Measurements from ENCODE around the gene SYNJ2. TPM values are rescaled to one million over a fixed set of nuclear protein-coding genes. Genes with fewer than 3 reads are reported as not detected.

The SYNJ2 gene
- total RNA-seq, 1 experiment from 2014 or later: 45.0 TPM

DNA sequence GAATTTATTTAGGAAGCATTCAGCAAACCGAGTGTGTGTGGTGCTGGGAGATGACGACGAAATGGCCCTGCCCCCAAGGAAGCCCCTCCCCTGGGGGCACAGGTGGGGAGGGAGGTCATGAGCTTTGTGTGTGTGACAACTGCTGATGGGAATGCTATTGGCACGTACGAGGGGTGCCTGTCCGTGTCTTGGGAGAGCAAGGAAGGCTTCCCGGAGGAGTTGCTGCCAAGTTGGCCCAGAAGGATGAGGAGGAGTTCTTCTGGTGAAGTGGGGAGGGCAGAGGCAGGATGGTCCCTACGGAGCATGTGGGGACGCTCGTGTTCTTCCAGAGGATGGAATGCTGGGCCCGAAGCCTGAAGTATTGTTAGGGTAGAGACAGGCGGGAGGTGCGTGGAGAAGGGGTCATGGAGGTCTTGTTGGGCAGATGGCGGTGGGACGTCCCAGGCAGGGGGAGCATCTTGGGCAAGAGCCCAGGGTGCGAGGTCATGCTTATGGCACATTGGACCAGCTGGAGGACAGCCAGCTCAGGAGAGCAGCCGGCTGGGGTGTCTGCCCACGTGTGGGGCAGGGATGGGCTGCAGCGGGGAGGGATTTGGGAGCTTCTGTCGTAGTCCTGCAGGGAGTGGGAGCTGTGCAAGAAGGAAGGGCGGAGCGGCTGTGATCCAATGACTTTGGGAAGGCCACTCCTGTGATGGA lies 46.1 kb downstream of the SYNJ2 start:
- Histone ChIP-seq H3K4me3 (ENCODE audit: low read depth, low read length) (no peak overlapping the region), H3K9me3 (no peaks in the 10 kb centered on the region), H3K4me1 (peaks cover 10% of the 10 kb centered on the region), H3K36me3 (ENCODE audit: control insufficient read depth, insufficient read depth, low read length) (peaks cover 1% of the 10 kb centered on the region), H3K27me3 (replicated peaks; ENCODE audit: control insufficient read depth, insufficient read depth, low read length) (no peaks in the 10 kb centered on the region)
- Mint-ChIP-seq H3K27ac (ENCODE audit: unreplicated experiment) (peak overlapping the region; percentile 84), H3K9me3 (ENCODE audit: unreplicated experiment) (no peaks in the 10 kb centered on the region), H3K4me3 (ENCODE audit: unreplicated experiment) (no peak overlapping the region), H3K27me3 (ENCODE audit: insufficient read depth, unreplicated experiment) (no peaks in the 10 kb centered on the region), H3K36me3 (ENCODE audit: insufficient read depth, unreplicated experiment) (peaks cover 34% of the 10 kb centered on the region), H3K4me1 (ENCODE audit: low read depth, unreplicated experiment) (peaks cover 25% of the 10 kb centered on the region)
- TF ChIP-seq, protein P1, sequence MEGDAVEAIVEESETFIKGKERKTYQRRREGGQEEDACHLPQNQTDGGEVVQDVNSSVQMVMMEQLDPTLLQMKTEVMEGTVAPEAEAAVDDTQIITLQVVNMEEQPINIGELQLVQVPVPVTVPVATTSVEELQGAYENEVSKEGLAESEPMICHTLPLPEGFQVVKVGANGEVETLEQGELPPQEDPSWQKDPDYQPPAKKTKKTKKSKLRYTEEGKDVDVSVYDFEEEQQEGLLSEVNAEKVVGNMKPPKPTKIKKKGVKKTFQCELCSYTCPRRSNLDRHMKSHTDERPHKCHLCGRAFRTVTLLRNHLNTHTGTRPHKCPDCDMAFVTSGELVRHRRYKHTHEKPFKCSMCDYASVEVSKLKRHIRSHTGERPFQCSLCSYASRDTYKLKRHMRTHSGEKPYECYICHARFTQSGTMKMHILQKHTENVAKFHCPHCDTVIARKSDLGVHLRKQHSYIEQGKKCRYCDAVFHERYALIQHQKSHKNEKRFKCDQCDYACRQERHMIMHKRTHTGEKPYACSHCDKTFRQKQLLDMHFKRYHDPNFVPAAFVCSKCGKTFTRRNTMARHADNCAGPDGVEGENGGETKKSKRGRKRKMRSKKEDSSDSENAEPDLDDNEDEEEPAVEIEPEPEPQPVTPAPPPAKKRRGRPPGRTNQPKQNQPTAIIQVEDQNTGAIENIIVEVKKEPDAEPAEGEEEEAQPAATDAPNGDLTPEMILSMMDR (IDR thresholded peaks at IDR 0.05; ENCODE audit: insufficient read depth in 1 of 2, low read depth in 1 of 2, low read length in 1 of 2, severe bottlenecking in 1 of 2, unreplicated experiment in 1 of 2): no peak
- BruUV-seq (replicated peaks): no TSS peak
- POLR2A ChIA-PET: no interaction called here
- no peak for DNase-seq
- intact Hi-C loops (cut with micrococcal nuclease; ENCODE audit: unreplicated experiment): no loop called here
- CTCF ChIA-PET: no interaction called here

DNA sequence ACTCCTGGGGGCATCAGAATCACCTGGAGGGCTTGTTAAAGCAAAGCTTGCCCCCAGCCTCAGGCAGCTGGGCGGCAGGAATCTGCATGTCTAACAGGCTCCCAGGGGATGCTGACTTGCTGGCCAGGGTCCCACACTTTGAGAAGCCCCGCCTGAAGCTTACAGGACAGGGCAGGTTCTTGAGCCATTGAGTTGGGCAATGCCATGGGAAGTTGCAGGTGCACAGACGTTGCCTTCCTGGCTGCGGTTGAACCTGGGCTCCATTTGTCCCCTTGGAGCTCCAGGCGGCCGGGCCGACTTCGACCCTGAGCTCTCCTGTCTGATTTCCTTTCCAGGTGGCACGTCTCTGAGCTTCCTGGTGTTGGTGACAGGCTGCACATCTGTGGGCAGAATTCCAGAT lies 46.8 kb downstream of the SYNJ2 start:
- peaks cover 11% of the 10 kb centered on the region for H3K4me1 ChIP-seq
- Mint-ChIP-seq H3K36me3 (ENCODE audit: insufficient read depth, unreplicated experiment) (peaks cover 33% of the 10 kb centered on the region), H3K4me3 (ENCODE audit: unreplicated experiment) (no peak overlapping the region), H3K4me1 (ENCODE audit: low read depth, unreplicated experiment) (peaks cover 25% of the 10 kb centered on the region), H3K27me3 (ENCODE audit: insufficient read depth, unreplicated experiment) (no peaks in the 10 kb centered on the region), H3K27ac (ENCODE audit: unreplicated experiment) (peak overlapping the region; percentile 84), H3K9me3 (ENCODE audit: unreplicated experiment) (no peaks in the 10 kb centered on the region)
- ChIA-PET CTCF (no interaction called here), POLR2A (no interaction called here)
- H3K36me3 ChIP-seq (ENCODE audit: control insufficient read depth, insufficient read depth, low read length): no peaks in the 10 kb centered on the region; the same call in none of the 2 replicates
- no peak for DNase-seq
- no peaks in the 10 kb centered on the region for H3K27me3 ChIP-seq (replicated peaks; ENCODE audit: control insufficient read depth, insufficient read depth, low read length)
- intact Hi-C loops (cut with micrococcal nuclease; ENCODE audit: unreplicated experiment): no loop called here
- TF ChIP-seq, protein P1 (IDR thresholded peaks at IDR 0.05; ENCODE audit: insufficient read depth in 1 of 2, low read depth in 1 of 2, low read length in 1 of 2, severe bottlenecking in 1 of 2, unreplicated experiment in 1 of 2): no peak
- BruUV-seq (replicated peaks): no TSS peak
- no peak overlapping the region for H3K4me3 ChIP-seq (ENCODE audit: low read depth, low read length)
- no peaks in the 10 kb centered on the region for H3K9me3 ChIP-seq

DNA sequence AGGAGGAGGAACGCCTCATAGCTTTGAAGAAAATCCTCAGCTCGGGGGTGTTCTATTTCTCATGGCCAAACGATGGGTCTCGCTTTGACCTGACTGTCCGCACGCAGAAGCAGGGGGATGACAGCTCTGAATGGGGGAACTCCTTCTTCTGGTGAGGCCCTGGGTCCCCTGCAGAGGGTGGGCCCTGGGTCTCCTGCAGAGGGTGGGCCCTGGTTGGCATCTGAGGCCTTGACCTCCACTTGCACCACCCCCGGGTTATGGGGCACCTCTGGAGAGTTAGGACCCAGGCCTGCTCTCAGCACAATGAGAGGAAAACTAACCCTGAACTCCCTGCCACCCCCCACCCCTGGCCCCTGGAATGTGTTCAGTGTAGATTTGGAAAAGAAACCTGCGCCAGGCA lies 47.2 kb downstream of the SYNJ2 start:
- peaks cover 27% of the 10 kb centered on the region for H3K4me1 Mint-ChIP-seq (ENCODE audit: low read depth, unreplicated experiment)
- BruUV-seq (replicated peaks): no TSS peak
- H3K36me3 Mint-ChIP-seq (ENCODE audit: insufficient read depth, unreplicated experiment): peaks cover 36% of the 10 kb centered on the region
- CTCF ChIA-PET: no interaction called here
- H3K4me1 ChIP-seq: peaks cover 15% of the 10 kb centered on the region
- DNase-seq: no peak
- no peak overlapping the region for H3K4me3 ChIP-seq (ENCODE audit: low read depth, low read length)
- H3K9me3 ChIP-seq: no peaks in the 10 kb centered on the region
- no peaks in the 10 kb centered on the region for H3K27me3 Mint-ChIP-seq (ENCODE audit: insufficient read depth, unreplicated experiment)
- intact Hi-C loops (cut with micrococcal nuclease; ENCODE audit: unreplicated experiment): no loop called here
- H3K4me3 Mint-ChIP-seq (ENCODE audit: unreplicated experiment): no peak overlapping the region
- no peaks in the 10 kb centered on the region for H3K27me3 ChIP-seq (replicated peaks; ENCODE audit: control insufficient read depth, insufficient read depth, low read length)
- POLR2A ChIA-PET: interaction anchor here (0.5 kb wide), 1 partner anchor 9 kb away, joined by 3 read pairs; no protein-coding TSS in a partner anchor
- no peaks in the 10 kb centered on the region for H3K9me3 Mint-ChIP-seq (ENCODE audit: unreplicated experiment)
- H3K27ac Mint-ChIP-seq (ENCODE audit: unreplicated experiment): no peak overlapping the region
- no peaks in the 10 kb centered on the region; the same call in none of the 2 replicates for H3K36me3 ChIP-seq (ENCODE audit: control insufficient read depth, insufficient read depth, low read length)
- TF ChIP-seq, protein P1 (IDR thresholded peaks at IDR 0.05; ENCODE audit: insufficient read depth in 1 of 2, low read depth in 1 of 2, low read length in 1 of 2, severe bottlenecking in 1 of 2, unreplicated experiment in 1 of 2): no peak
